Measurements from ENCODE around the gene CD74.
"Not testable (repeated sequence)": the region's sequence is repeated elsewhere in the genome, so short reads cannot be mapped to it uniquely, and the experiment has no call there.

CD74 gene

DNA sequence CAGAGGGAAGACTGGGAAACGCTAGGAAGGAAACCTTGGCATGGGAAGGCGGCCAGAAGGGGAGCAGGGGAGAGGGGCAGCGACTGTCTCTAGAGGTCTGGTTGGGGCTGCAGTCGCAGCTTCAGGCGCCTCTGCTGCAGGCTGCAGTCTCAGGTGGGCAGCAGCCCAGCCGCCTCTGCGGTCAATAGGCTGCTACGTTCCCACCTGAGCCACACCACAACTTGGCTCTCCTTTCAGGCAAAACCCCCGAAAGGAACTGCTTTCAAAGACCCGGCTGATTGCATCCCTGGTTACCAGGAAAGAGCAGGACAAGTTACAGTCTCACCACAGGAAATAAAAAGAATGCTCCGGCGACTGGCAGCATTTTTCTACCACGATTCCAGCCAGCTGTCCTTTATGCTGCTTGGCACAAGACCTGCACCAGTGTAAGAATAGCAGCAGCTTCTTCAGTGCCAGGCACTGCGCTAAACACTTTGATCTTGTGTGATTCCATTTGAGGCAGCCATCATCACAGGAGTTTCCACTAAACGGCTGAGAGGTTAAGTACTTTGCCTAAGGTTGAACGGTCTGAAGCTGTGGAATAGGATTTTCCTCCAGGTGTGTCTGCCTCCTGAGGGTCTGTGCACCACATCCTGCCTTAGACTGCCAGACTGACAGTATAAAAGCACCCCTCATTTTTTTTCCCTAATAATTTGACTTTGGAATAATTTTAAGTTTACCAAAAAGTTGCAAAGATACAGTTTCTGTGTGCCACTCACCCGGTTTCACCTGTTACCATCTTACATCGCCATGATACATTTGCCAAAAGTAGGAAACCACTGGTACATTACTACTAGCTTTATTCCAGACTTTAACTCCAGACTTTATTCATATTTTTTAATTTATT is 29.3 kb upstream of the CD74 start:
- no peak for DNase-seq

DNA sequence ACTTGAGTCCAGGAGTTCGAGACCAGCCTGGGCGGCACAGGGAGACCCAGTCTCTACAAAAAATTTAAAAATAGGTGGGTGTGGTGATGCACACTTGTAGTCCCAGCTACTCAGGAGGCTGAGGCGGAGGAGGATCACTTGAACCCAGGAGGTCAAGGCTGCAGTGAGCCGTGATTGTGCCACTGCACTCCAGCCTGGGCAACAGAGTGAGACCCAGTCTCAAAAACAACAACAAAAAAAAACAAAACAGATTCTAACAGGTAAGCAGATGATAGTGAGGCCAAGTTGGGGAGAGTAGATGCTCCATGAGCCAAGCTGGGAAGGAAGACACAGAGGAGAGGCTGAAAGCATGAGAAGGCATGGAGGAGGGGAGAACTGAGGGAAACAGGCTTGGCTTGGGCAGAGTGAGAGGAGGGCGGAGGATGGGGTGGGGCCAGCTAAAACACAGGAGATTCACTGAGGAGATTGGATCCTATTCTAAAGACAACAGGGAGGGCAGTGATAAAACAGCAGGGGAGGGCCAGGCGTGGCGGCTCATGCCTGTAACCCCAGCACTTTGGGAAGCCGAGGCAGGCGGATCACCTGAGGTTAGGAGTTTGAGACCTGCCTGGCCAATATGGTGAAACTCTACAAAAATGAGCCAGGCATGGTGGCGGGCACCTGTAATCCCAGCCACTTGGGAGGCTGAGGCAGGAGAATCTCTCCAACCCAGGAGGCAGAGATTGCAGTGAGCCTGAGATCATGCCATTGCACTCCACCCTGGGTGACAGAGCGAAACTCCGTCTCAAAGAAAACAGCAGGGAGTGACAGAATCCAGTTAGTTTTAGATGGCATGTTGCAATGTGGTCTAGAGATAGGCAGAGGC is 28.5 kb upstream of the CD74 start:
- no peak for DNase-seq

DNA sequence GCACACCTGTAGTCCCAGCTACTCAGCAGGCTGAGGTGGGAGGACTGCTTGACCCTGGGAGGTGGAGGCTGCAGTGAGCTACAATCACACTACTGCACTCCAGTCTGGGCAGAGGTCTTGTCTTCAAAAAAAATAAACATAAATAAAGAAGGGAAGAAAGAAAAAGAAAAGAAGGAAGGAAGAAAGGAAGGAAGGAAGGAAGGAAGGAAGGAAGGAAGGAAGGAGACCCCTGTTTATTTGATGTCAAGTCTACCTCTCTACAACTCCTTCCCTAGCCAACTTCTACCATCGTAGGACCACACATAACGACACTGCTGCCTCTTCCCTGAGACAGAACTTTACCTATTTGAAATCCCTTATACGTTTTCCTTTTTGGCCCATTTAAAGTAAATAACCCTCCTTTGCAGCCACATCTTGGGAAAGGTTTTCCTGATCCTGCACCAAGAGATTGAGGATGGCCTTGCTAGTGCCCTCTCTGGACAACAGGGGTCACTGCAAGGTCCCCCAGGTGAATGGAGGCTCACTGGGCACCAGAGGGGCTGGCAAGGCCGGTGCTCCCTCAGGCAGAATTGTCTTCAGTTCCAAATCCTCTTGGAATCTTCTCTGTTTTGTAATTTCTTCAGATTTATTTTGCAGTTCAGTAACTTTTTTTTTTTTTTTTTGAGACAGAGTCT is 26.3 kb upstream of the CD74 start:
- no peak for DNase-seq

DNA sequence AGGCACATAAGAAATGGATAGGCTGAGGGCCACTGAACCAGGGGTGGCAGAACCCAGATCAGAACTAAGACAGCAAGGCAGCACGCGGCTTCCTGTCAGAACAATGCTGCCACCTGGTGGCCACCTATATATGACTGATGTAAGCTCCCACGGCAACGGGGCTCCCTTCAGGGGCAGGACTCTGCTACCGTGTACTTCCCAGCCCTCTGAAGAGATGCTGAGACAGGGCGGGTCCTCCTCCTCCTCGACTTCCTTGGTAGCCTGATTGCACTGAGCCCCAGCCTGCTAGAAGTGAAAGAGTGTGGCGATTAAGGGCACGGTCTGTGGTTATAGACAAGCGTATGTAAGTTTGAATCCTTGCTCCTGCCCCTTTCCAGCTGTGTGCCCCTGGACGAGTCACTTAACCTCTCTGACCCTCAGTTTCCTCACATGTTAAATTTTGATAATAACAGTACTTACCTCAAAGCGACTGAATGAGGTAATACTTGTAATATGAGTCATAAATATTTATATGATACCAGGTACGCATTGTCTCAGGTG is 23.5 kb upstream of the CD74 start:
- DNase-seq, result peak in 12 of 14 donors; percentile 21 to 79 (median 70)

DNA sequence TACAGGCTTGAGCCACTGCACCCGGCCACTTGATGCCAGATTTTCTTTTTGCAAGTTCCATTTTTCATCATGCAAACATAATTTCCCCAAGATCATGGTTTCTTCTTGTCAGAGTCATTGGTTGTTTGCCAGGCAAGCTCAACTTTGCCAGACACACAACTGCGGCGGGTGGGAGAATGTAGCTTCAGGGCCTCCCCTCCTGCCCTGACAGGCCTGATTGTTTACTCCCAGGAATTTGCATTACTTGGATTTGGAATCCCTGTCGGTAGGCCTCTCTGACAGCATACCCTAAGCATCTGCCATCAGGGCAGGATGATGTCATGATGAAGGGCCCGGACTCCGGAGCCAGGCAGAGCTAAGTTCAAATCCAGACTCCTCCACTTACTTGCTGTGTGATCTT is 21.8 kb upstream of the CD74 start:
- DNase-seq, result no peak

DNA sequence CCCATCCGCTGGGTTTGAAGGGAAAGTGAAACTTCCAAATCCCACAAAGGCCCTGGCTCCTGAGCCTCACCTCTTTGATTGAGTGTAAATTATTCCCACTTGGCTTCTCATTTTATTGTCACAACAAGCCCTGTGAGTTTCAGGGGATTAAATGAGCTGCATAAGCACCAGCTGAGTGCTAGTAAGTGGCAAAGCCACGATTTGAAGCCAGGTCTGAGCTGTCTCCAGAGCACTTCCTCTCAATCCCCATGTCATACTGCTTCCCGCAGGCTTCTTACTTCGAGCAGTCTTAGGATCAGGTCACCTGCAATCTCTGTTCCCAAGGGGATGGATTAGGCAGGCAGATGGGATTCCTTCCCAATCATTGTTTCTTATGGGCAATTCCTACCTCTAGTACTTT is 18.9 kb upstream of the CD74 start:
- DNase-seq, result no peak

DNA sequence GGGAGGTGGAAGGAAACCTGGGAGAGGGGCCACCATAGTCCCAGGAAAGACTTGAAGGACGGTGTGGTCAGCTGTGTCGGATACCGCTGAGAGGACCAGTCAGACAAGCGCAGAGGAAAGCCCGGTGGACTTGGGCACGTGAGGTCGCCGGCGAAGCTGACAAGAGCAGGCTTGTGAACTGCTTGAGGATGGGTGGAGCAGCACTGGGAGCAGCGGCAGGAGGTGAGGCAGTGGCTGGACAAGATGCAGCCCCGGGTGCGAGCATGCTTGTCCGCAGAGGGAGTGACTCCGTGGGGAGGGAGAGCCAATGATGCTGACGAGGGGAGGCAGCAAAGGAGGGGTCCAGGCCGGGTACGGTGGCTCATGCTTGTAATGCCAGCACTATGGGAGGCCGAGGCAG is 18.3 kb upstream of the CD74 start:
- no peak for DNase-seq

DNA sequence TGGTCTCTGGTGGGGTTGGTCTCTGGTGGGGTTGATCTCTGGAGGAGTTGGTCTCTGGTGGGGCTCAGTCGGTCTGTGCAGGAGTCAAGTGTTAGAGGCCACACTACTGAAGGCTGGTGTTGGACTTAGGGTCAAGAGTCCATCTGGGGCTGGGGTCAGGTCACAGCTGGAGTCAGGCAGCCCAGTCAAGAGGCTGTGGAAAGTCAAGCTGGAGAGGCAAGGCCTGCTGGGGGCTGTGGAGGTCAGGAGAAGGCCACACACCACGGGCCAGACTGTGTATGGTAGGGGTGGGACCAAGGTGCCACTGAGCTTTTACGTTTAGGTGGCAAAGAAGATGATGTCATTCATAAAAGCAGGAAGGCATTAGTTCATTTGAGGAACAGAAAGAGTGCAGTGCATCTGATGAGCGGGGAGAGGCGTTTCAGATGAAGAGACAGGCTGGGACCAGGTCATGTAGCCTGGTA is 16.7 kb upstream of the CD74 start:
- DNase-seq, result no peak

DNA sequence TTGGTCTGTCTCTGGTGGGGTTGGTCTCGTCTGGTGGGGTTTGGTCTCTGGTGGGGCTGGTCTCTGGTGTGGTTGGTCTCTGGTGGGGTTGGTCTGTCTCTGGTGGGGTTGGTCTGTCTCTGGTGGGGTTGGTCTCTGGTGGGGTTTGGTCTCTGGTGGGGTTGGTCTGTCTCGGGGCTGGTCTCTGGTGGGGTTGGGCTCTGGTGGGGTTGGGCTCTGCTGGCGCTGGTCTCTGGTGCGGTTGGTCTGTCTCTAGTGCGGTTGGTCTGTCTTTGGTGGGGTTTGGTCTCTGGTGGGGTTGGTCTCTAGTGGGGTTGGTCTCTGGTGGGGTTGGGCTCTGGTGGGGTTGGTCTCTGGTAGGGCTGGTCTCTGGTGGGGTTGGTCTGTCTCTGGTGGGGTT is 16.3 kb upstream of the CD74 start:
- DNase-seq, result no peak

DNA sequence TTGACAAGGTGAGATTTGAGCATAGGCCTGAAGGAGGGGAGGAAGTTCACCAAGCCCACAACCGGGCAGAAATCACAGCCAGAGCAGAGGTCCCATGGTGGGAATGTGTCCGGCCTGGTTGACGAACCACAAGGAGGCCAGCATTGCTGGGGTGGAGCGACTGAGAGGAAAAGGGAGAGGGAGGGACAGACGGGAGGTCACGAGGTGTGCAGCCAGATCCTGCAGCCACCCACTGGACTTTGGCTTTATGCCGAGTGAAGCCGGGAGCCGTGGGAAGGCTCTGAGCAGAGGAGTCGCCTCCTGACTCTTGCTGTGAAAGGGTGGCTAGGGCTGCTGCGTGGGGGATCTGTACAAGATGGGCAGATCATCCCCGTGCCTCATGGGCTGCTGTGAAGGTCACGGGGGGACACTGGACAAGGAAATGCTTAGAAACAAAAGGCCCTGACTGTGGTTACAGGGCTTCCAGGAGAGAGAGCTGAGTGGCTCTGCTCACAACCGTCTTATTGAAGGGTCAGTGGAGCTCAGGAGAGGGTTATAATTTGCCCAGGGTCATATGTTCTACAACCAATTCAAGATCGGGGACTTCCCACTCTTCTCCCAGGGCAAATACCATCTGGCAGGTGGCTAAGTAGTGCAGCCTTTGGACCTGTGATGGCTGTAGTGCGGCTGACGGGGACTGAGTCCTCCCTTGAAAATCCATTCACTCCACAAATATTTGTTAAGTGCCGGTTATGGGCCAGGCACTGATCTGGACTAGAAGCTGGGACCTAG is 15.6 kb upstream of the CD74 start:
- peak in 10 of 14 donors; percentile 21 to 74 (median 48) for DNase-seq

DNA sequence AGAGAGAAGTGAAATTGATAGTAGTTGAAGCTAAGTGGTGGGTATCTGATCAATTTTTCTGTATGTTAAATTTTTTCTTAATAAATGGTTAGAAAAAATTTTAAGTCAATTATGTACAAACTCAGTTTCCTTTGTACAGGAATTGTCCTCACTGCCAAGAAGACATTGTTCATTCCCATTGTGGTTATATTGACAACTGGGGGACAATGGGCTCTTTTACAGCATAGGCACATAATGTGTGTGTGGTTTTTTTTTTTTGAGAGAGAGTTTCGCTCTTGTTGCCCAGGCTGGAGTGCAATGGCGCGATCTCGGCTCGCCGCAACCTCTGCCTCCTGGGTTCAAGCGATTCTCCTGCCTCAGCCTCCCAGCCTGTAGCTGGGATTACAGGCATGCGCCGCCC is 13.5 kb upstream of the CD74 start:
- not testable (repeated sequence) for DNase-seq

DNA sequence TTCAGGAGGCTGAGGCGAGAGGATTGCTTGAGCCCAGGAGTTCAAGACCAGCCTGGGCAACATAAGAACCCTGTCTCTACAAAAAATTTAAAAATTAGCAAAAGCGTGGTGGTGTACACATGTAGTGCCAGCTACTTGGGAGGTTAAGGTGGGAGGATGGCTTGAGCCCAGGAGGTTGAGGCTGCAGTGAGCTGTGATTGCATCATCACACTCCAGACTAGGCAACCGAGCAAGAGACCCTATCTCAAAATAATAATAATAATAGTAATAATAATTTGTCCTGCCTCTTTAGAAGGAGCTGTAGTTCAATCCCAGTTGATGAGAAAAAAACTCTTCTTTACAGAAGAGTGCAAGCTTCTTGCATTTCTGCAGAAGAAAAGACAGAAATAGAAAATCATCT is 10.0 kb upstream of the CD74 start:
- DNase-seq, result no peak

DNA sequence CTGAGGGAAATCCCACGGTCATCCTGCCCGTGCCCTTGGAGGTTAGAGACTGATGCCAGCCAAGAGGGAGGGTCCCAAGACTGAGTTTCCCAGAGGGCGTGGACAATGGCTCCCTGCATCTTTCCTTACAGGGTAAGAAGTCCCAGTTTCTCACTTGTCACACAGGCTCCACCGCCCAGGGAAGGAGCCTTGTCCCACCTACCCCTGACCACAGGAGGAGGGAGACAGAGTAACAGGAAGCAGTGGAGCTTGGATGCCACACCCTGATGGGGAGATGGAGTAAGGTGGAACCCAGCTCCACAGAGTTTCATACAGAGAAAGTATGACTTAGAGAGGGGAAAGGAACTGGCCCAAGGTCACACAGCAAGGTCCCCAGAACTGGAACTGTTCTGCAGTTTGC is 9.4 kb upstream of the CD74 start:
- no peak for DNase-seq

DNA sequence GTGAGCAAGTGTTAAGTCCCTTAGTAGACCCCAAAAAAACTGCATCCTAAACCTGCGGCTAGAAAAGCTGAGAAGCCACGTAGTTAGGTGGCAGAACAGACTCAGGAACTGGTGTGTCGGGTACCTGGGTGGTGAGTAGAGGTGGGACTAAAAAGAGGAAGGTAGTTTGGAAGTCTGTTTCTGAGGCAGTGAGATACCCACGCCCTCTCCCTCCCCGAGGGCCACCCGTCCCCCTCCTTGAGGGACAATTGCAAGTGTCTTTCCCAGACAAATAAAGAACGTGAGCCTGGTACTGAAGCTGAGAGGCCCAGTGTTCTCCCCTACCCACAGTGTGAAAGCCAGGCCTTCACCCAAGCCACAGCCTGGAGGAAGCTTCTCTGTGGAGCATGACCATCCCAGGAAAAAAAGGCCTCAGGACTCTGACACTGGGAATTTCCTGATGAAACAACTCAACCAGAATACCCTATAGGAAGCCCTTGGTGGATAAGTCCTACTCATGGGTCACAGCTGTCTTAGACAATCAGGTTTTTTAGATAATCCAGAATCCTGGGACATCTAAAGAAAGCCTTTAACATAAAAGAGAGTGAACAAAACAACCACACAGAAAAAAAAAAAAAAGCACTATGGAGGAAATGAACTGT is 7.0 kb upstream of the CD74 start:
- DNase-seq, result no peak

DNA sequence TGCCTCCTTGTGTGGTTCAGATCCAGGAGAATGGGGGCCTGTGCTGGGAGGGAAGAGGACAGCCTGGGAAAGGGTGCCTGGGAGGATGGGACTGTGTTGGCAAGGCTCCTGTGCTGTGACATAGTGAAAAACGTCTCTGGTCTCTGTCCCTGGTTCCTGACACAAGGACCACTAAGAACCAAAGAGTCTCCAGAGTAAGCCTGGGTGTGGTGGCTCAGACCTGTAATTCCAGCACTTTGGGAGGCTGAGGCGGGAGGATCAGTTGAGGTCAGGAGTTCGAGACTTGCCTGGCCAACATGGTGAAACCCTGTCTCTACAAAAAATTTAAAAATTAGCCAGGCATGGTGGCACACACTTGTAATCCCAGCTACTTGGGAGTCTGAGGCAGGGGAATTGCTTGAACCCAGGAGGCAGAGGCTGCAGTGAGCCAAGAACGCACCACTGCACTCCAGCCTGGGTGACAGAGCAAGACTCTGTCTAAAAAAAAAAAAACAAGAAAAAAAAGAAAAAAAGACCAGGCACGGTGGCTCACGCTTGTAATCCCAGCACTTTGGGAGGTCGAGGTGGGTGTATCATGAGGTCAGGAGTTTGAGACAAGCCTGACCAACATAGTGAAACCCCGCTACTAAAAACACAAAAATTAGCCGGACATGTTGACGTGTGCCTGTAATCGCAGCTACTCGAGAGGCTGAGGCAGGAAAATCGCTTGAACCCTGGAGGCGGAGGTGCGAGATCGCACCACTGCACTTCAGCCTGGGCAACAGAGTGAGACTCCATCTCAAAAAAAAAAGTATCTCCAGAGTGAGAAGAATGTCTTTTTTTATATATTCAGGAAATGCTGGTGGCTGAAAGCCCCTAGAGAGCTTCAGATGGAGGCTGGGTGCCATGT is 1.4 kb upstream of the CD74 start:
- not testable (repeated sequence) for DNase-seq

DNA sequence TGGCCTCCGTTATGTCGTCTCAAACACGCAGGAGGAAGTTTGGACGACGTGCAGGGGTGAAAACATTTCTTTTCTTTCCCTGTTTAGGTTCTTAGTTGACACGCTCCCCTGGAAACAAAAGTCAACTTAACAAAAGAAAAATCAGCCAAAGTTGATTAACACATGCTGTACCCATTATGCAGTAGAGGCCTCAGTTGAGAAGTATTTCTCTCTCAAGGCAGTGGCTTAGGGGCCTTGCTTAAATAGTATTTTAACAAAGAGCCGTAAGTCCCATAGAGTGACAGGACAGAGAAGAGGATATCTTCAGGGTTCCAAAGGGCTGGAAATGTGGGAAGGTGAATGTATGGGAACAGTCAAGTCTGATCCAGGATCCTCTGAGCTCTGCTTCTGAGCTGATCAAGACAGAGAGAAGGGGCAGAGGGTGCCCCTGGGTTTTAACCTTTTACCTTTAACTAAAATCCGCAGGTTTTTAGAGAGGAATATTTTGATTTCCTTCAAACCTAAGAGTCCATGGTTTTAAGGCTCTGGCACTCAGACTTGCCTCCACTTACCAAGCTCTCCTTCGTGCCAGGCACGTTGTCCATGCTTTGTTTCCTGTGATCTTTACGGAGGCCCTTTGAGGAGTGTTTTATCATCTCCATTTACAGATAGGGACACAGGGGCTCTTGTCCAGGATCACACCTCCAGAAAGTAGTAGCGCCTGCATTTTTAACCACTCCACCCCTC is 629 bp upstream of the CD74 start:
- DNase-seq, result no peak

DNA sequence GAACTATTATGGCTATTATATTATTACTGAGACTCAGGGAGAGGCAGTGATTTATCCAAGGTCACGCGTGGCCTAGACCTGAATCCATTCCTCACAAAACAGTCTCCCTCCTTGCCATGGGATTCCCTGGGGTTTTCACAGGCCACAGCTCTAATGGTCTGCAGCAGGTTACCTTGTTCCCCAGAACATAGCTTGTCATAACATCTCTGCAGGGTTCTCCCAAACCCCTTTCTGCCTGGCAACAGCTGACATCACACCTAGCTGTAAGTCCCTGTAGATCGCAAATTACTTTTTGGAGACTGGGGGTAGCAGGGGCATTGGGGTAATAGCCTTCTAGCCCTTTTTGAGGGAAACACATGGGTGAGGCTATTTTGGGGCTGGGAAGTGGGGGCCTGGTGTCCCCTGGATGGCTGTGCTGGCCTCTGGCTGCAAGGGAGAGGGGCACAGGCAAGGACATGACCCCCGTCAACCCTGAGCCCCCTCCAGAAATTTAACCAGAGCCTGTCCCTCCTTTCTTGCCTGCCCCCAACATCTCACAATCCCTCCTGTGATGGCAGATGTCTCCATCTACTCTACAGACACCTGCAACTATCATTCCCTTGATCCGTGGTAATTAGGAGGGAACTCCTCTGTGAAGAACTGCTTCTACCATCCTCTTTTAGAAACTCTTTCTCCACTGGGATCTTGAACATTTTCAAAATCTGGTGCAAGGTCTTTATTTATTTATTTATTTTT is 1.3 kb downstream of the CD74 start:
- peak in 2 of 14 donors; percentile 14 to 36 for DNase-seq

DNA sequence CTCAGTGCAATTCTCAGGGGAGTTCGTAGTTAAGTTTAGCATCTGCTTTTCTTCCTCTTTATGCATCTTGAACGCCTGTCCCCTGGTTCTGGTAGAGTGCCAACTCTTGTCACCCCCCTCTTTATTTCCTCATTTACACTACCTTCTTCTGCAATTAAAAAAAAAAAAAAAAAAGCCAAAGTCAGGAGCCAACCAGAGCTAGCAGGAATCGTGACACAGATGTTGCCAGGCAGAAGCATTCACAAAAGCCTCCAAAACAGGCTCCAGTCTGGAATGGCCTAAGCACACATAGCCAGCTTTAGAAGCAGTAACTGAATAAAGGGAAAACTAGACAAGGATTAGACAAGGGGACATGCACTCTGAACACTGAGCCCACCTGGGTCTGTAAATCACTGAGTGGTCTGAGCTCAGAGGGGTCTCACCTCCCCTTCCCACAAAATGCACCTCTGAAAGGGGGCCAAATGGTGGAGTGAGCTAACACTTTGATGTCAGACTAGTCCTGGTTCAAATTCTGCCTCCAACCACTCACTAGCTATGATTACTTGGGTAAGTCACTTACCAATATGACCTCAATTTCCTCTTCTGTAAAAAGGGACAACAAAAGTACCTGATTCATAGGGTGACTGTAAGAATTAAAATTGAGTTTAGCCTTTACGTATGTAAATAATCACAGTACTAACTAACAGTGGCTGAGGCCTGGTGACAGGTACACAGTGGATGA is 2.0 kb downstream of the CD74 start:
- peak in 10 of 14 donors; percentile 14 to 70 (median 36) for DNase-seq

All from C1 segment of cervical spinal cord (tissue), 14 donors.